IMR-90 (cell line): Measurements from ENCODE around the gene GYS1. TPM values are rescaled to one million over a fixed set of nuclear protein-coding genes. Genes with fewer than 3 reads are reported as not detected.

ENCODE experiments used
- ATAC-seq: fragments of 200-7000 bp; cut with Tn5 transposase; 2 replicates; pipeline ENCODE4 v1.9.1; 2020; ENCODE audit warnings: low read depth, mild to moderate bottlenecking, moderate library complexity
- BruUV-seq: library from RNA; stranded (reverse); fragments of 400-500 nt; replicated peaks from 2 replicates; lab custom pipeline; 2021; lab: Mats Ljungman, UMichigan
- CTCF ChIA-PET: fragments of 300-600 bp; formaldehyde crosslinking; extraction: SDS; loops from one replicate; lab custom pipeline; 2021; ENCODE audit warnings: antibody characterized with exemption; lab: Yijun Ruan, JAX
- POLR2A ChIA-PET: fragments of 300-600 bp; sonication (Branson Sonifier 250); formaldehyde crosslinking; loops from one replicate; lab custom pipeline; 2022; ENCODE audit warnings: antibody characterized with exemption; ENCODE audit not compliant: unreplicated experiment; lab: Charles Lee
- DNase-seq: peaks from one replicate; pipeline ENCODE4 v3.0.0; 2013
- H2AFZ ChIP-seq: replicated peaks from 2 replicates; pipeline ENCODE3; 2013; ENCODE audit warnings: low read length, mild to moderate bottlenecking; ENCODE audit not compliant: poor library complexity
- H2AK5ac ChIP-seq: 2 replicates; pipeline ENCODE4 v1.6.1; 2013; ENCODE audit warnings: low read depth, low read length, inconsistent platforms
- H2AK9ac ChIP-seq: replicated peaks from 2 replicates; pipeline ENCODE3; 2013; ENCODE audit warnings: mild to moderate bottlenecking, low read depth, low read length, moderate library complexity; ENCODE audit not compliant: poor library complexity
- H2BK120ac ChIP-seq: 2 replicates; pipeline ENCODE4 v1.6.1; 2013; ENCODE audit warnings: low read depth, low read length, inconsistent platforms
- H2BK15ac ChIP-seq: 3 replicates; pipeline ENCODE4 v1.6.1; 2013; ENCODE audit warnings: low read depth, low read length, inconsistent platforms
- H2BK20ac ChIP-seq: 2 replicates; pipeline ENCODE4 v1.6.1; 2013; ENCODE audit warnings: low read depth, mild to moderate bottlenecking, inconsistent platforms, low read length, moderate library complexity
- H2BK5ac ChIP-seq: 2 replicates; pipeline ENCODE4 v1.6.1; 2013; ENCODE audit warnings: mild to moderate bottlenecking, low read depth, low read length, inconsistent platforms; ENCODE audit not compliant: poor library complexity, severe bottlenecking
- H3K14ac ChIP-seq: replicated peaks from 2 replicates; pipeline ENCODE4 v1.6.1; 2013; ENCODE audit warnings: low read depth, low read length, inconsistent platforms
- H3K18ac ChIP-seq: 2 replicates; pipeline ENCODE4 v1.6.1; 2013; ENCODE audit warnings: low read depth, low read length, control low read depth
- H3K23ac ChIP-seq: 2 replicates; pipeline ENCODE4 v1.6.1; 2013; ENCODE audit warnings: low read depth, low read length, inconsistent platforms
- H3K27ac ChIP-seq: 2 replicates; pipeline ENCODE4 v1.5.1; 2013; ENCODE audit warnings: mild to moderate bottlenecking, control low read depth, low read length; ENCODE audit not compliant: insufficient read depth
- H3K27me3 ChIP-seq: 2 replicates; pipeline ENCODE4 v1.6.1; 2013; ENCODE audit warnings: low read length; ENCODE audit not compliant: control insufficient read depth, insufficient read depth
- H3K36me3 ChIP-seq: 2 replicates; pipeline ENCODE4 v1.6.1; 2013; ENCODE audit warnings: low read length, mixed read lengths; ENCODE audit not compliant: control insufficient read depth, insufficient read depth
- H3K4ac ChIP-seq: 2 replicates; pipeline ENCODE4 v1.6.1; 2013; ENCODE audit warnings: low read depth, low read length, inconsistent platforms
- H3K4me1 ChIP-seq: 2 replicates; pipeline ENCODE4 v1.6.1; 2013; ENCODE audit warnings: low read length, mixed read lengths; ENCODE audit not compliant: control insufficient read depth, insufficient read depth
- H3K4me2 ChIP-seq: 2 replicates; pipeline ENCODE4 v1.6.1; 2013; ENCODE audit warnings: low read depth, mild to moderate bottlenecking, control low read depth, low read length, moderate library complexity
- H3K4me3 ChIP-seq: 2 replicates; pipeline ENCODE4 v1.5.1; 2013; ENCODE audit warnings: low read depth, mild to moderate bottlenecking, control low read depth, low read length, moderate library complexity; ENCODE audit not compliant: insufficient read depth
- H3K56ac ChIP-seq: 2 replicates; pipeline ENCODE4 v1.6.1; 2013; ENCODE audit warnings: low read length, inconsistent platforms; ENCODE audit not compliant: insufficient read depth; ENCODE audit errors: extremely low read depth
- H3K79me1 ChIP-seq, 2 experiments: 2 replicates each; pipeline ENCODE4 v1.6.1; 2013; ENCODE audit warnings: low read length in 2 of 2, inconsistent platforms in 1 of 2, low read depth in 1 of 2
- H3K9ac ChIP-seq: 2 replicates; pipeline ENCODE4 v1.6.1; 2013; ENCODE audit warnings: low read depth, low read length, control low read depth
- H3K9me1 ChIP-seq: 2 replicates; pipeline ENCODE4 v1.6.1; 2013; ENCODE audit warnings: low read length, inconsistent platforms; ENCODE audit not compliant: insufficient read depth
- H3K9me3 ChIP-seq: 2 replicates; pipeline ENCODE4 v1.6.1; 2013; ENCODE audit warnings: low read length; ENCODE audit not compliant: control insufficient read depth, insufficient read depth
- H4K20me1 ChIP-seq: 2 replicates; pipeline ENCODE4 v1.6.1; 2013; ENCODE audit warnings: low read length, inconsistent platforms; ENCODE audit not compliant: insufficient read depth
- H4K5ac ChIP-seq: 2 replicates; pipeline ENCODE4 v1.6.1; 2013; ENCODE audit warnings: mild to moderate bottlenecking, low read depth, low read length, control low read depth
- H4K8ac ChIP-seq, 2 experiments: 2 replicates each; pipeline ENCODE4 v1.6.1; 2013; ENCODE audit warnings: low read depth in 2 of 2, low read length in 2 of 2, control low read depth in 1 of 2, inconsistent platforms in 1 of 2
- H4K91ac ChIP-seq: 2 replicates; pipeline ENCODE4 v1.6.1; 2013; ENCODE audit warnings: low read depth, low read length, inconsistent platforms; ENCODE audit not compliant: insufficient read depth
- FOS ChIP-seq: fragments of 150-350 bp; IDR thresholded peaks from 2 replicates; pipeline ENCODE4 v1.6.1; 2016; ENCODE audit warnings: low read depth, low read length
- MXI1 ChIP-seq: IDR thresholded peaks from 2 replicates; pipeline ENCODE4 v1.6.1; 2012; ENCODE audit warnings: low read depth, mild to moderate bottlenecking, low read length, moderate library complexity, borderline replicate concordance
- SMC3 ChIP-seq: fragments of 150-350 bp; IDR thresholded peaks from 2 replicates; pipeline ENCODE4 v1.6.1; 2016; ENCODE audit warnings: low read depth, mild to moderate bottlenecking, antibody characterized with exemption, low read length, moderate library complexity
- WGBS, 2 experiments: methylation state at CpG; one replicate each; pipeline versions ENCODE4 v1.1.5 to v1.1.7; 2013; ENCODE audit warnings: missing lambda C conversion rate in 2 of 2; ENCODE audit not compliant: insufficient read length in 1 of 2; ENCODE audit errors: extremely low coverage in 2 of 2; 5-methylcytosine and 5-hydroxymethylcytosine counted together
- dilution Hi-C: fragments of 300-500 bp; cut with HindIII; formaldehyde crosslinking; loops from one replicate; pipeline ENCODE4 v1.14.3; 2018; ENCODE audit warnings: low sequenced_read_pairs; ENCODE audit not compliant: unreplicated experiment
- in situ Hi-C: fragments of 300-500 bp; cut with MboI; formaldehyde crosslinking; loops from 3 replicates; pipeline ENCODE4 v1.14.3; 2019; ENCODE audit warnings: low sequenced_read_pairs, inconsistent platforms, mixed read lengths
- intact Hi-C: fragments of 100-400 bp; cut with micrococcal nuclease; formaldehyde crosslinking; loops from 2 replicates; pipeline ENCODE4 v1.10.0; 2022
- polyA plus RNA-seq, 3 experiments: library from polyadenylated mRNA; depleted of rRNA; stranded (reverse); fragments of >200 nt; gene quantifications; 2 replicates each; pipeline ENCODE4 v1.2.3, GENCODE V29; 2012; ENCODE audit warnings: low replicate concordance in 1 of 3
- total RNA-seq: library from RNA; depleted of rRNA; stranded (reverse); fragments of >200 nt; gene quantifications from 2 replicates; pipeline ENCODE4 v1.2.3, GENCODE V29; 2012

Gene GYS1
- total and polyA plus RNA-seq, 2 of the 4 experiments (the other 2 are of a cell fraction) = 38.7 to 72.2 TPM

- Histone ChIP-seq H4K5ac (no peak overlapping the region), H4K8ac (no peak overlapping the region; a peak in 1 of 4 replicates), H2BK15ac (no peak overlapping the region), H3K27ac (no peak overlapping the region), H3K36me3 (no peaks in the 10 kb centered on the region), H2AK5ac (no peak overlapping the region), H2BK20ac (no peak overlapping the region), H2AFZ (no peak overlapping the region), H3K18ac (no peak overlapping the region), H3K9me1 (no peaks in the 10 kb centered on the region), H3K9ac (no peak overlapping the region), H4K91ac (no peak overlapping the region), H3K4ac (no peak overlapping the region), H2BK5ac (no peak overlapping the region), H3K4me1 (no peaks in the 10 kb centered on the region), H3K4me3 (no peak overlapping the region), H2BK120ac (no peak overlapping the region), H4K20me1 (no peaks in the 10 kb centered on the region), H3K23ac (no peak overlapping the region), H3K14ac (no peak overlapping the region), H3K4me2 (no peak overlapping the region), H3K9me3 (peaks cover 5% of the 10 kb centered on the region; the same call in 1 of the 2 replicates), H3K27me3 (no peaks in the 10 kb centered on the region), H3K79me1 (peaks cover under 1 to 3% of the 10 kb centered on the region in 2 experiments; a peak in 3 of 4 replicates), H3K56ac (no peak overlapping the region), H2AK9ac (no peak overlapping the region)
- dilution Hi-C loops = no loop called here
- DNase-seq (no peak), ATAC-seq (no peak)
- TF ChIP-seq MXI1 = no peak
- TF ChIP-seq SMC3 = no peak
- TF ChIP-seq FOS = no peak
- intact Hi-C loops = no loop called here
- BruUV-seq = no TSS peak
- POLR2A ChIA-PET = no interaction called here
- WGBS, 2 experiments = no CpG with 5 or more reads among the region's 3 CpGs
- in situ Hi-C loops = no loop called here
- CTCF ChIA-PET = interaction anchor here (2.4 kb wide), 1 partner anchor 20 kb away, joined by 8 read pairs; no protein-coding TSS in a partner anchor
Observed at GRCh38 chr19:48950159-48950558, 43.0 kb downstream of the GYS1 start.
